Muscle of arm (tissue), 12 donors: ENCODE data around the gene FBLN1. TPM values are rescaled to one million over a fixed set of nuclear protein-coding genes. Genes with fewer than 3 reads are reported as not detected.

ENCODE experiments used
- DNase-seq: peaks from one replicate; pipeline ENCODE4 v3.0.0-alpha.2; 2013
- polyA plus RNA-seq, 12 donors: library from polyadenylated mRNA; unstranded; fragments of 120-200 nt; gene quantifications; one replicate each; pipeline ENCODE4 v1.2.1, GENCODE V29; 2013; ENCODE audit not compliant: insufficient read length in 12 of 12

Gene FBLN1
- polyA plus RNA-seq, 12 donors, result 80.3 to 295 (median 134) TPM; not detected in 1

DNA sequence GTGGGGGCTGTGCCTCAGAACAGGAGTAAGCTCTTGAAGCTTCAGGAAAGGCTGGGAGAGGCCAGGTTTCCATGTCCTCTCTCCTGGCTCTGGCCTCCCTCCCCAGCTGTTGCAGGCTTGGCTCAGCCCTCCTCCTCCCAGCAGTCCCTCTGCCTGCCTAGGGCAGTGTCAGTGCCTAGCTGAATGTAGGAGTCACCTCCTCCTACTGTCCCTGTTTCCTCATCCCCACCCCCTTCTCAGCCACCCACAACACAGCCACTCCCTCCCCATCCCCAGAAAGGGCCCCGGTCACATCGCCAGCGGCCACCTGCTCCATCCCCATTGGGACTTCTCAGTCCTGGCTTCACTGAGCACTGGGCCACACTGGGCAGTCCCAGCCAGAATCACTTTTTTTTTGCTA lies 2.9 kb upstream of the FBLN1 start:
- DNase-seq, result no peak

DNA sequence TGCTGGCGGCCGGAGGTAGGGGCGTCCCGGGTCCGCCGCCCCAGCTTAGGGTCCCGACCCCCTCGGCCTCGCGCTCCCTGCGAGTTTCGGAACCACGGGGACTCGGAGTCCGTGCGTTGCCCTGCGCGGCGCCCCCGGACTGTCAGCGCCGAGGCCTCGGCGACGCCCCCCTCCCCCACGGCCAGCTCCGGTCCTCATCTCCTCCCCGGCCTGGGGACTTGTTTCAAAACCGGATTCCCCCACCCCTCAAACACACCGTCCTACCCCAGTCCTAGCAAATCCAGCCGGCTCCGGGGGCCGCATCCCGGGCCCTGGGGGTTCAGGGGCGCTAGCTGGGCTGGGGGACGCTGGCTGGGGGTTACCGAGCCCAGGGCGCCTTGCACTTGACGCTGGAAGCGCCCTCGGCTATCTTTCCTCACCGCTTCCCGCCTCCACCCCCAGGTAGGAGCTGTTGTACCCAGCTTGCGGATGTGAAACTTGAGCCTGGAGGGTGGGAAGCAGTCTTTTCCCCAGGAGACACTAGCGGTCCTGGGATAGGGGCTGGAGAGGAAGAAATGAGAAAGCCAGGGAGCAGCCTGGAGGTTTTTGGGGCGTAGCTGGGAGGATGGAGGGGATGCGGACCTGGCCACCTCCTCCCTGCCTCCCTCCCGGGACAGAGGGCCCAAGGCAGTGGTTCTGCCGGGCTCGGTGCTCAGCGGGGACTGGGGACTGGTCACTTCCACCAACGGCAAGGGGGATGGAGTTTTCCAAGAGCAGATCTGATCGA lies 550 bp downstream of the FBLN1 start:
- peak; percentile 22 for DNase-seq

DNA sequence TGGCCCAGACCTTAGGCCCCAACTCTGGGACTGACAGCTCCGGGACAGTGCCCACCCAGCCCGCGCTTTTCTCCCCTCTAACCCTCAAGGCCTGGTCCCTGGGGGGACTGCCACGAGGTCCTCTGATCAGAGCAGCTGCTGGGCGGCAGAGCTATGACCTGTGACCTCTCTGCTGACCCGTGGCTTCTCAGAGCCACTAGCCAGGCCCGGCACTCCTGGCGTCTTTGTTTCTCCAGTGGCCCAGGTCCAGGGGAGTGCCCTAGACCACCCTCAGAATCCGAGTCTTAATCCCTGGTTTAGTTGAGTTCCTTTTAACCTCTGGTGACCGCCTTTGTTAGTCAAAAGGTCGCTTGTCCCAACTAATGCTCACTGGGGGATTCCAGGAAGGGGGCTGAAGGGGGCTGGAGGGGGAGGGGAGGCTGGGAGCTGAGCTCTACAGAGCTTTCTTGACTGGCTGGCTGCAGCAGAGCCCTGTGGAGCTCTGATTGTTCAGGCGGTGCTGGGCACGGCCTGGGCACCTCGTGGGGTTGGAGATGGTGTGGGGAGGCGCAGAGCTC lies 1.2 kb downstream of the FBLN1 start:
- DNase-seq, result no peak

DNA sequence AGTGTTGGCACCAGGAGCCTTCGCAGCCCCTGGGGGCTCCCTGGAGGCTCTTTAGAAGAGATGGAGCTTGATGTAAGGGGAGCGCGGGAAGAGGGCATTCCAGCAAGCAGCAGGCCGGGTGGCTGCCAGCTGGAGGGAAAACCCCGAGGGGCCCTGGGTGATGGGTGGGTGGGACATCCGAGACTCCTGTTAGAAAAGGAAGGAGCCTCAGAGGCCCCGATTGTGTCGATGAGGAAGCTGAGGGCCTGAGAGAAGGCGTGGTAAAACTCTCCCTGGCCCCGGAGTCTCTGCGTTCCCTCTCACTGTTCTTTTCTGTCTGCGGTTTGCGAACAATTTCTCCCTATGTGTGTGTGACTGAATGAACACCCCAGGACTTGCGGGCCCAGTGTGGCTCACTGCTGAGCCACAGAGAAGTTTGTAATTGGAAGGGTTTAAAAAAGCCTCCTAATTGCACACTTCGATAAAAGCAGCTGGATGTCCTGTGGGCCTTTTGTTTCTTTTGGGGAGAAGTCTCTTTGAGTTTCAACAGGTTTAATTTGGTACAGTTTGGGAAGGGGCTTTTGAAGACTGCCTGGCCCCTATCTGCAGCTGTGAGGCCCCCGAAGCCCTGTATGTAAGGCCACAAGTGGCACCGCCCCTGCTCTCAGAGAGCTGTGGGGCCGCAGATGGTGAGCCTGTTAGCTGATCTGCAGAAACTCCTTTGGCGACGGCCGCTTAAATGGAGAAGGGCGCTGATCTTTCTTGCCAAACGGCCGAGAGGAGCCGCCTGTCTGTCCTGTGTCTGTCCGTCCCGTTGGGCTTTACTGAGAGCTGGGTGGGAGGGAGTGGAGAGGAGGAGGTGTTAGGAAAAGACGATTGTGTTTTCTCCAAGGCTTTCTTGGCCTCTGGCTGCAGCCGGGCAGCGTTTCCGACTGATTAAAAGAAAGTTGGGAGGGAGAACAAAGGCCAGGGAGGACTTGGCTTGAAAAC lies 2.0 kb downstream of the FBLN1 start:
- peak; percentile 61 for DNase-seq

DNA sequence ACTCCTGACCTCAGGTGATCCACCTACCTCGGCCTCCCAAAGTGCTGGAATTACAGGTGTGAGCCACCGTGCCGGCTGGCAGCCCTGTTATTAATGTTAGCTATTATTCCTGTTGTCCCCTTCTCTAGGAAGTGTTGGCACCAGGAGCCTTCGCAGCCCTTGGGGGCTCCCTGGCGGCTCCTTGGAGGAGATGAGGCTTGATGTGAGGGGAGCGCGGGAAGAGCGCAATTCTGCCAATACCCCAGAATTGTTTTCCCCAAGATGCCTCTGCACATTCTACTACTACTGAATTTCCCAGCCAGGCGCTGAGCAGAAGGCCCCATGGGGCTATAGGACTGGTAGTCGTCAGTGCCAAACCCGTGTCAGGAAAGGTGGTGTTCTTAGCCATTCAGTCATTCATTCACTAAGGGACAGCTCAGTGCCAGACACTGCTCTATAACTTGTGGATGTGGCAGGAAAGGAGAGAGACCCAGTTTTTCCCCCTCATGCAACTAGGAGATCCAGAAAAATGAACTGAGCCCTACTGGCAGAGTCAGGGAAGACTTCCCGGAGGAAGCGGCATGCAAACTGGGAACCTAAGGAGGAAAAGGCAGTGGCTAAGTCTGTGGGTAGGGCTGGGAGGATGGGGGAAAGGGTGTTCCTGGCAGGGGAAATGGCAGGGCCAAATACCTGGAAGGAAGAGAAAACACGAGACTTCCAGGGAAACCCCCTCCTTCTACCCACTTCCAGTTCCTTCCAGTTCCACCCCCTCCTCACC lies 3.5 kb downstream of the FBLN1 start:
- no peak for DNase-seq

DNA sequence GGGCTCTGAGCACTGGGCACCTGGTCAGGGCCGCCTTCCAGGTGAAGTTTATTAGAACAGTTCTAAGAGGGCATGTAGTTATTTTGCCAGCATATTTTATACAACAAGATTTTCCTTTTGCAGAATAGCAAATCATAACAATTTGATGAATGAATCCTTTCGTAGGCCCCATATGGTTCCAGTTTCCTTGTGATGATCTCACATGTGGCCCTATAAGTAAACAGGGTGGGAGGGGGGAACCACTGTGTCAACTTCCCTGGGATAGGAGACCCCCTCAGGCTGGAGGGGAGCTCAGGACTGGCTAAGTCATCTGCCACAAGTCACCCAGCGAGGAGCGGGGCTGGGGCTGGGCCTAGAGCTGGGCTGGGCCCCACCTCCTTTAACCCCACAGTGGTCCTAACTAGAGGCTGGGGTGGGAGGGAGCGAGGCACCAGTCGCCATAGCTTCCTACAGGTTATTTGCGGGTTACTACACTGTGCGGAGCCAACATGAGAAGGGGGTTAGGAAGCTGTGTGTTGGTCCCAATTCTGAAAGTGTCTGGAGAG lies 4.2 kb downstream of the FBLN1 start:
- no peak for DNase-seq

DNA sequence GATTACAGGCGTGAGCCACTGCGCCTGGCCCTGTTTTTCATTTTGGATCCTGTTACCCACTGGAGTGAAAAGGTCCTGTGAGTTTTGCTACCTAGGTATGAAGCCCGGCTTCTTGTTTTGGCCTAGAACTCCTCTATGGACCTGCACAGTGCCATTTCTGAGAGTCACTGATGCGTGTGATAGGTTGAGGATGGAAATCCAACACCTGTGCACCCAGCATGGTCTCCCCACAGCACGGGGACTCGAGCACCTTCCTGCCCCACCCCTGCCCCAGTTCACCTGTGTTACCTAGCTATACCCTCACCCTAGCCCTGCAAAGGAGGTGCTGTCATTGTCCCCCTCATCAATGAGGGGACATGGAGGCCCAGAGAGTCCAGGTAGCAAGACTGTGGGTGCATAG lies 5.1 kb downstream of the FBLN1 start:
- no peak for DNase-seq

DNA sequence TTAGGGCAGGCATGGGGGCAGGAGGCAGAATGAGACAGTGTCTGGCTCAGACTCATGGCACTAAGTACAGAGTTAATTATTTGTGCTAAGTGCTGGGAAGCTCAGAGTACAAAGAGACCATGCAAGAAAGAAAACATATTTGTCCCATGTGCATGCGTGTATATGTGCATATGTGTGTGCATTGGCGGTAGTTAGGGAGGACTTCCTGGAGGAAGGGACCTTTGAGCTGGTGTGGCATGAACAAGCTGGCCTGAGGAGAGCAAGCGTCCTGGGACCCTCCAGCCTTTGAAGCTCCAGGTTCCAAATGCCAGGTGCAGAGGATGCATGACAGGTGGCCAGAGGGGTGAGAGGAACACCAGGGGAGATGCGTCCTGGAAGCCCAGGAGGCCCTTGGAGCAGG lies 6.1 kb downstream of the FBLN1 start:
- DNase-seq, result no peak

DNA sequence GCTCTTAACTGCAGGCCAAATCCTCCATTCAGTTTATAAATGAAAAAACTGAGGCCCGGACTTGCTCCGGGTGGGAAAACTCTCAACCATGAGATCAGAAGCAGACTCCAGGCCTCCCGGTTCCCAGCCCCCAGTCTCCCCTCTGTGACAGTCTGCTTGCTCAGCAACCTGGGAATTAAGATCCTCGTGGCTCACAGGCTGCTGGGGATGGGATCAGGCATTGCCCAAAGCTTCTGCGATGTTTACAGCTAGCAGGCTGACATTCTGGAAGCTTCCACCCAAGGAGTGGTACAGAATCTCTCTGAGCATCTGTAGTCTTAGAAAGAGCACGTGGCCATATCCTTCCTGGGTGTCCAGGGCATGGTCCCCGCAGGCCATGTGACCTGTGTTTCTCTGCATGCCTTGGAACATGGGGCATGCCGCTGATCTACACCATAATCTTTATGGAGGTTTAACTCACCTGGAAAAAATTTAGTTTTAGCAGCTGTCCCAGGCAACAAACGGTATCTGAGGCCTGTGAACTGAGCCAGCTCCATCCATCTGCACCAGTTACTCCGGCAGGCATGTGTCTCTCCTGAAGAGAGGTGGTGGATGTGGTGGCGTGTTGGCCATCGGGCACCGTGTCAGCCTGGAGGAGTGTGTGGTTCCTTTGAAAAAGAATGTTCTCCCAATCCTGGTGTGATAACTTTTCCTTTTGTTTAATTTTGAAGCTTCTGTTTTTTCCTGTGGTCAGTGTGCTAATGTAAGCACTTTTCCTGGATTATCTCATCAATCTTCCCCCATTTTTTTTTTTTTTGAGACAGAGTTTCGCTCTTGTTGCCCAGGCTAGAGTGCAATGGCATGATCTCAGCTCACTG lies 7.9 kb downstream of the FBLN1 start:
- DNase-seq, result no peak

DNA sequence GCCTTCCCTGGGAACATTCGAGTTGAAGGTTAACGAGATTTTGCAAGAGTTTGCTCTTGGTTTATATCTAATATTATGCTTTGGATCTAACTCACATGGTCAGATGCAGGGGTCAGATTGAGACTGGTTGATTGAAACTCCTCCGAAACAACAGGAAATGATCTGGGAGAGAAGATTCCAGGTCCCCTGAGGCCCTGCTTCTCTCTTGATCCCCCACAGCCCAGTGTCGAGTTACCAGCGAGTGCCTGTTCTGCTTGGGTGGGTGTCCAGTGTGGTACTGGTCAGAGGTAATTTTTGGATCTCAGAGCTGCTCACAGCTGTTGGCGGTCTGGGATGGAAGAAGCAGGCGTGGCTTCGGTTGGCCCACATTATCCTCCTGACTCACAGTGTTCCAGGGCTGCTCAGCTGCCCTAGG lies 9.2 kb downstream of the FBLN1 start:
- DNase-seq, result peak; percentile 86

DNA sequence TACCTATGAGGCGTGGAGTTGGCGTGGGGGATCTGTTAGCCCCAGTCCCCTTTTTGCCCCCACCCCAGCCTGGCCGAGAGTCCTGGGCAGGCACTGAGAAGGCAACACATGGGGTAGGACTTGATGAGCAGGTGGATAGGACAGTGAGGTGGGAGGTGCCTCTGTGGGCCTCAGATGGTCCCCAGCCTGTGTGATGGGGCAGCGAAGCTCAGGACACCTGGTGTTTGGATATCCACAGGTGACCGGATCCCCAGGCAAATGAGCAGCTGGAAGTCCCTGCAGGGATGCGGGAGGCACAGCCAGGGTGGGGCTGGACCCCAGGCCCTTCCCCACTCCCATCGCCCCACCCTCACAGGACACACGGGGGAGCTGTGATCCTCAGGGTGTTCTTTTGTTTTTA lies 9.7 kb downstream of the FBLN1 start:
- DNase-seq, result no peak

DNA sequence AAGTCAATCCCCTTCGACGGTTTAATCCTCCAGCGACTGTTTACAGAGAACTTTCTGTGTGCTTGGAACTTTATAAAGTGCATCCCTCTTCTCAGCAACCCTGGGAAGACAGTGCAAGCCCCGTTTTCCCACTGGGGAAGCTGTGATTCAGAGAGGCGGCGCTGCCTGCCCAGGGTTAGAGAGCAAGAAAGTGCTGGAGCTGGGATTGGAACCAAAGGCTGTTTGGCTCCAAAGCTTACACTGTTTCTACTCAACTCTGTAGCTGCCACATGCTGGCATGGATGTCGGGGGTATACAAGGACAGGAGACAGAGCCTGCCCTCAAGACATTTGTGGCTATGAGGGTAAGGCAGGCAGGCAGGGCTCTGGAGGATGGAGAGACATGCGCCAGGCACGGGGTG lies 13.0 kb downstream of the FBLN1 start:
- DNase-seq, result no peak

DNA sequence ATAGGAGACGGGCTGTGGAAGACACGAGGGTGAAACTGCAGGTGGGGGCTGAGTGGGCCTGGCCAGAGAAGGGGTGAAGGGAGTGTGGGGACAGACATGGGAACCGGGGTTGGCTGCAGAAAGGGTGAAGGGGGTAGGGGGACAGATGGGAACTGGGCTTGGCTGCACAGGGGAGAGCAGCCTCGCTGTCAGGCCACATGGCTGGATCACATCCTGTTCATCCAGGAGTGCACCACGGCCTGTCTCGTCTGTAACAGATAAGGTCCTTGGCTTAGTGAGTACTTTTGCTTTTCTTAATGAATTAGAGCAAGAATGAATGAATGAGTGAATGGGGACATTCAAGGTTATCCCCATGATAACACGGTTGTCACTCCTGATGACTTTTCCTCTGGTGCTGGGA lies 13.5 kb downstream of the FBLN1 start:
- no peak for DNase-seq

DNA sequence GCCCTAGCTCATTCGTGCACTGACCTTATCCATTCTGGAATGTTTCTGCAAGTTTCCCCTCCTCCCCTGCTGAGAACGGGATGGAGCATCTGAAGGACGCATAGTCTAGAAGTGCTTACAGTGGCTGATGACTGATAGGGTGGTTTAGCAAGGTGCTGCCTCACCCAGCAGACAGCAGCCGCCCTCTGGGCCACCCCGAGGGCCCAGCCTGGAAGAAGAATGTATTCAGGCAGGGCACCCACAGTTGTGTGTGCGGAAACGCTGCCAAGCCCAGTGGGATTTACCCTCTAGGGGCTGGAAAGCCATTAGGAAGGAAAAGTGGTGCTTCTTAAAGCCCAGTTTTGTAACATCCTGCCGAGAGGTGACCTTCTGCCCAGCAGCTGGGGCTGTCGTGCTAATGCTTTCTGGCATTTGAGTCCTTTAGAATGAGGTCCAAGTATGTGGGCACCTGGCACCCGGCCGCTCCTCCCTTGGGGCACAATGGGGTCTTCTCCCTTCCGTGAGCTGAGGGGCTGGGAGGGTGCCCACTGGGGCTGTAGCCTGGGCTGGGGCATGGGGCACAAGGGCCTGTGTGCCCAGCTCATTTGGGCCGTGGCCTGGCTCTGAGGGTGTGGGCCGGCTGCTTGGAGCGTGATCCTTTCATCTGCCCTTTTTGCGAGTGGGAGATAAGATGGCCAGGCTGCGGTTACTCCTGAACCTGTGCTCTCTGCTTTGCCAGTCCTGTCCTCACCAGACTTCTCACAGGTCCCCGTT lies 14.4 kb downstream of the FBLN1 start:
- no peak for DNase-seq

DNA sequence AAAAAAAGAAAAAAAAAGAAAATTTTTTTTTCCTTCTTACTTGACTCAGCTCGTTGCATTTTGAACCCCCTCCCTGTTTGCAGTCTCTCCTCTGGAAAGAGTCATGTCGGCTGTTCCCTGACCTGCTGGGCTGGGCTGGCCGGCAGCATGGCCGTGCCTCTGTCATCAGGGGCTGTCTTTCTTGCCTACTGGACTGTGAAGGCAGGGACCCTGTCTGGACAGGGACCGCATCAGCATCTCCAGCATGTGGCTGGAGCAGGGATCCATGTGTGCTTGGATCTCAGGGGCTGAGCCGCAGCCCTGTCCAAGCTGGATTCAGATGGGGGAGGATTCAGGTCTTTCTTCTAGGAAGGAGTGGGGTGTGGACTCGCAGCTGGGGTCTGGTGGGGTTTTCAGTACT lies 15.5 kb downstream of the FBLN1 start:
- DNase-seq, result no peak

DNA sequence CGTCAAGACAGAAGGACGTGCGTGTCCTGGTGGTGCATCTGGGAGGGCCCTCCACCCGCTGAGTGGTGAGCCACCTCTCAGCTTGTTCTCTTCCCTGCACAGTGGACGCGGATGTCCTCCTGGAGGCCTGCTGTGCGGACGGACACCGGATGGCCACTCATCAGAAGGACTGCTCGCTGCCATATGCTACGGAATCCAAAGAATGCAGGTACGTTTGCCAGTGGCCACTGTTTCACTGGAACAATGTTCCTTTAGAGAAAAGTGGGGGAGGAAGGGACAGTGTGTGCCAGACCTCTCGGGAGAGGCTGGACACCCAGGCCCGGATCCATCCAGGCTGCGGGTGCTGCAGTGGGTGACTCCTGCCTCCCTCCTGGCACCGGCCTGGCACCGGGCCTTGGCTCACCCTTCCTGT lies 15.9 kb downstream of the FBLN1 start:
- DNase-seq, result no peak

DNA sequence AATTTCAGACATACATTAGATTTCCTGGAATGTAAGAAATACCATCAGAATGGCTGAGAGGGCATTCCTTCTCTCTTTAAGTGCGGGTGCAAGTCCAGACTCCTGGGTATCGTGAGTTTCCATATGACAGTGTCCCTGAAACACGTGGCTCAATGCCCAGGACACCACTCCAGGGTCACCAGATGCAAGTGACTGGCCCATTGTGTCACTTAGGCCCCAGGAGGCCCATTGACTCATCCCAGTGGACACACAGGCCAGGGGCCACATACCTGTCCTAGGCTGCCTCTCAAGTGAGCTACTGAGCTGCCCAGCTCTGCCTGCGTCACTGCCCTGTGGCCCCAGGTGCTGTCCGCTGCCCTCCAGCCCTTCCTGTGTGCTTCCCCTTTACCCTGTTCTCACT lies 18.5 kb downstream of the FBLN1 start:
- DNase-seq, result no peak

DNA sequence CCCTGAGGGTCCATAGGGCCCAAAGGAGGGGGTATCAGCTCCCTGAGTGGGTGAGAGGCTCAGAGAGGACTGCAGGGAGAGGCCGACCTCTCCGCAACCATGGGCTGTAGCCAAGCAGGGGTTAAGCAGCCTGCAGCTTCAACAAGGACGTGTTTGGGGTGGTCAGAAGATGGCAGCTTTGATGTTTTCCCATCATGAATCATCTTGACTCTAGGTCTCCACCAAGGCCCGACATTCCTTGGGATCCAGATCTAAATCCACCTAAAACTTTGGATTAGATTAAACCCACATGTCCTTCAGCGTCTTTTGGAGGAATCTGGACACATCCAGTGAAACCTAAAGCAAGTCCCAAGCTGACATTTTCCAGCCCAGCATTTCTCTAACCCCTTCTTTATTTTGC lies 19.8 kb downstream of the FBLN1 start:
- DNase-seq, result no peak

DNA sequence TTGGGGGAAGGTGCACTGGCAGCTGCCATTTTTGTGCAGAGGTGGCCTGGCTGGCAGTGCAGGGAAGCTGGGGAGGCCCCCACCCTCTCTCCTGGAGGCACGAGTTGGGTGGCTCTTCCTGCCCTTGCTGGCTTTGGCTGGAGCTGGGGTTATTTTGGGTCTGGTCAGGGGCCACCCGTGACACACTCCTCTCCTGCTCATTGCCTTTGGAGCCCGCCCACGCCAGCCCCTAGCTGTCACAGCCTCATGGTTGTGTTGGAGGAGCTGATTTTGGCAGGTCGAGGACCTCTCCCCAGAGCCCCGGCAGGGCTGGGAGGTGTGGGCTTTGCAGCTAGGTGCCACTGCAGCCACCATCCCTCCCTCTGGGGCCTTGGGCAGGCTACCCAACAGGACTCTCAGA lies 21.5 kb downstream of the FBLN1 start:
- DNase-seq, result no peak

DNA sequence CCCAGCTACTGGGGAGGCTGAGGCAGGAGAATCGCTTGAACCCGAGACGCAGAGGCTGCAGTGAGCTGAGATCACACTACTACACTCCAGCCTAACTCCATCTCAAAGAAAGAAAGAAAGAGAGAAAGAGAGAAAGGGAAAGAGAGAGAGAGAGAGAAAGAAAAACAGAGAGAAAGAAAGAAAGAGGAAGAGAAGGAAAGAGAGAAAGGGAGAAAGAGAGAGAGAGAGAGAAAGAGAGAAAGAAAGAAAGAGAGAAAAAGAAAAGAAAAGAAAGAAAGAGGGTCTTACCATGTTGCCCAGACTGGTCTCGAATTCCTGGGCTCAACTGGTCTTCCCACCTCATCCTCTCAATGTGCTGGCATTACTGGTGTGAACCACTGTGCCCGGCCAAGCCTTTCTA lies 22.3 kb downstream of the FBLN1 start:
- DNase-seq, result no peak
